HG03175 (cell line): ENCODE results near the gene SLCO3A1.

Experiments used
- ATAC-seq: cut with Tn5 transposase; IDR thresholded peaks from one replicate; pipeline ENCODE4 v1.9.1; 2021; ENCODE audit warnings: mild to moderate bottlenecking, moderate library complexity; ENCODE audit not compliant: unreplicated experiment

The SLCO3A1 gene

DNA sequence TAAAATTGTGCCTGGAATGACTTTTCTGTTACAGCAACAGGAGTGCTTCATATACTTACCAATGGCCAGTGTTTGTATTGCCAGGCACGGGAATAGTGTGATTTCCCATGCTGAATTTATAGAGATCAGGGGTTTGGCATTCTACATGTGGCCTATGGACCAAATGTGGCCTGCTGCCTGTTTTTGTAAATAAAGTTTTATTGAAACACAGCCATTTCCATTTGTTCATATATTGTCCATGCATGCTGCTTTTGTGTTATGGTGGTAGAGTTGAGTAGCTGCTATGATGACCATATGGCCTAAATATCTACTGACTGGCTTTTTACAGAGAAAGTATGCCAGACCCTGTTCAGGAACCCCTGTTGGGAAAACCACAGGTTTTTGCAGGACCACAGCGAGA, 55.6 kb downstream of the SLCO3A1 start:
- ATAC-seq: no peak

DNA sequence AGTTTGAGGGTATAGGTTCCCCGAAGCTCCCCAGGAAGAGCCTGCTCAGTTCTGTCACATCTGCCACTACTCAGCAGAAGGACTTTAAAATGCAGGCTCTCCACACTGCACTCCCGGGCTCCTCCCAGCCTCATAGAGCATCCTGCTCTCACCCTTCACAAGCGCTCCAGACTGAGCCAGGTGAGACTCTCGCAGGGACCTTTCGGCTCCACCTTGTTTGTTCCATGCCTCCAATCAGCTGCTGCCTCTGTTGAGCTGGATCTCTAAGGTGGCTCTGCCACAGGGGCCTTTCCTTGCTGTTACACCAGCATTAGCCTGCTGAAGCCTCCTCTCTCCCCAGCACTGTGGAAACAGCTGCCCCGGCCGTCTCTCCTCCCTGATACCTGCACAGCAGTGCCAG, 56.1 kb downstream of the SLCO3A1 start:
- no peak for ATAC-seq

GRCh38 chr15:91911844-91912243, 58.3 kb downstream of the SLCO3A1 start:
- no peak for ATAC-seq

DNA sequence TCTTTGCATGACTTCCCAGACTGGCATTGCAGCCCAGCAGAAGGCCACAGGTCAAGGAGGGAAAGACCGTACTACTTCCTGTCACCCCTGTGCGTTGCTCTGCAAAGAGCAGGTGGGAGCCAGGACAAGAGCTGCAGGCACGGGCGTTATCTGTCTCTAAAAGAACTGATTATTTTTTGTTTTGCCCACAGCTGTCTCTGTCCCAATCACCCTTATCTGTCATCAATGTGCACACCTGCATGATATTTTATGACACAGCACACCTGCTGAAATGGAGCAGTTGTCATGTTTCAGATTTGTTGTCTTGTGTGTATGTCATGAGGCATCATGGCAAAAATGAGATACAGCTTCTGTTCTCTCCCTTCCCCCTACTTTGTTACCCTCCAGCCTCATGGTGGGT, 58.8 kb downstream of the SLCO3A1 start:
- ATAC-seq: no peak

DNA sequence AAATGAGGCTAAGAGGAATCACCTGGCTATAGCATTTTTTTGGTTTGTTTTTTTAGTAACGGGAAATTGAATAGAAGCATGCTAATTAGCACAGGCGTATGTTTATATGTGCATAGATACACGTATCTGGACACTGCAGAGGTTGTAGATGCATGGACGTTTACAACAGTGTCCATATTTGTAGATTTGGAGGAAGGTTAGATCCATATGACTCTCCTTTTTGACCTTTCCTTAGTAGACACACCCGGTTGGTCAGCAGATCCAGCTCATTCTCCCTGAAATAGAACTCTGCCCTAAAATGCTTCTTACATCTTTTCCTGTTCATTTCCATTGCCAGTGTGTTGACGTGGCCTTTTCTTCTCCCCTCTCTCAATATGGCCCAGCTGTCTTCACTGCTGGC, 60.1 kb downstream of the SLCO3A1 start:
- no peak for ATAC-seq

- no peak for ATAC-seq
Measured at GRCh38 chr15:91915576-91915975, 62.1 kb downstream of the SLCO3A1 start.

DNA sequence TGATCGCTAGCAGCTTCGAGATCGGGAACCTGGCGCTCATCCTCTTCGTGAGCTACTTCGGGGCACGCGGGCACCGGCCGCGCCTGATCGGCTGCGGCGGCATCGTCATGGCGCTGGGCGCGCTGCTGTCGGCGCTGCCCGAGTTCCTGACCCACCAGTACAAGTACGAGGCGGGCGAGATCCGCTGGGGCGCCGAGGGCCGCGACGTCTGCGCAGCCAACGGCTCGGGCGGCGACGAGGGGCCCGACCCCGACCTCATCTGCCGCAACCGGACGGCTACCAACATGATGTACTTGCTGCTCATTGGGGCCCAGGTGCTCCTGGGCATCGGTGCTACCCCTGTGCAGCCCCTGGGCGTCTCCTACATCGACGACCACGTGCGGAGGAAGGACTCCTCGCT, 62.5 kb downstream of the SLCO3A1 start:
- no peak for ATAC-seq

DNA sequence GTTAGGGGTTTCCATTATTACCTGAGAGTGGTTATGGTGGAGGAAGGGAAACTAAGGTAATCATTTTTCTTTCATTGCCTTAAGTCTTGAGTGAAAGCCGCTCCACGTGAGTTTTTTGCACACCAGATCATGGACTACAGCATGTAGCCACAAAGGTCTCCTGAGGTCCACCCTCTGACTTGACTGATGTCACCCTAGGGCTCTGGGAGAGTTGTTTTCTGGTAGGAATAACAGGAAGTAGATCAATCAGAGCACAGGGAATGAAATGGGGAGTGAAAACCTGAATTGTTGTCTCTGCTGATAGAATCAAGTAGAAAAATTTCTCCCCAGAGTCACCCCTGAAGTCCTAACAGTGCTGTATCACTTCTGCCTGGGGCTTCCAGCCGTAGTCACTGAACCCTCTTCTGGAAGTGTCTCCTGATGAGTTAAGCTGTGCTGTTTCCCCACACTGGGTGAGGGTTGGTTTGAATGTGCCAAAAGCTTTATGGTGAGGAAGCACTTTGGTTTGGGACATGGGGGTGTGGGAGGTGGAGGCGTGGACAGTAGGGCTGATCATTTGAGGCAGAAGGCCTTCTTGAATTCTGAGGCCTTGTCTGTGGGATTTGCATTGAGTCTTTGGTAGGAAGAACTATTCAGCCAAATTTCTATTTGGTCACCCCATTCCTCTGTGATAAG, 64.3 kb downstream of the SLCO3A1 start:
- no peak for ATAC-seq

GRCh38 chr15:91919014-91919534, 65.6 kb downstream of the SLCO3A1 start:
- ATAC-seq: no peak

- ATAC-seq: no peak
Measured at GRCh38 chr15:91921188-91921842, 67.8 kb downstream of the SLCO3A1 start.

- no peak for ATAC-seq
Measured at GRCh38 chr15:91921843-91922198, 68.3 kb downstream of the SLCO3A1 start.

DNA sequence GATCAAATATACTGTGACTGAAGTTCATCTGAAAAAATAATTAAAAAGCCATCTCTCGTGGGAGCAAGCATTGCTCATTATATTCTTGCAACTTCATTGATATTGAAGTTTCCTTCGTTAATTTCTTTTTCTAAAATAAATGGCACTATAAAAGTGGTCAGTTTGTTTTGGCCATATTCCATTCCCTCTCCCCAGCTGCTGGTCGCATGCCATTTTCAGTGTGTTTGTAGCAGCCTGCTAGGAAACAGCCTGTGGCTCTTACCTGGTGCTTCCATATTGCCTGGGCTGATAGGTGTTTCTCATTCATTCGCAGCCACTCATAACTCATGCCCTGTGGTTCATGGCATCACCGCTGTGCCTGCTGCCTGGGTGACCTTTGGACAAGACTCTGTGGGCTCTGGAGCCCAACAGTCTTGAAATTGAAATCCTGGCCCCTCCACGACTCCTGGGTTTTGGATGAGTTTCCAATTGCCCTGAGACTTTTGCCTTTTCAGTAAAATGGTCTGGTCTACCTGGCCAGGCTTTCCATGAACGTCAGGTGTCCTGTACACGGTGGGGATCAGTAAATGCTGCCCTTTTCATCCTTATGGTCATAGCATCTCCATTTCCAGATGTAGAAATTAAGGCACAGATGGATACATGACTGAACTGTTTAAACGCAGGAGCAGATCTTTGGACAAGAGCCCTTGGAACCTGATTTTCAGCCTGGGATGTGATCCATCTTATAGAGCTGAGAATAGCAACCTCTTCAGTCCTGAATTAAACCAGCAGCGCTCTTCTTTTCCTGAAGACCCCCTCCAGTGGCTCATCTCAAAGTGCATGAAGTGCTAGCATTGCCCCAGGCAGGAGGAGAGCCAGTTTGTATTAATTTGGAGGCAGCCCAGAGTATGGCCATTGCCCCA, 69.4 kb downstream of the SLCO3A1 start:
- no peak for ATAC-seq

GRCh38 chr15:91924183-91924582, 70.7 kb downstream of the SLCO3A1 start:
- ATAC-seq: no peak

DNA sequence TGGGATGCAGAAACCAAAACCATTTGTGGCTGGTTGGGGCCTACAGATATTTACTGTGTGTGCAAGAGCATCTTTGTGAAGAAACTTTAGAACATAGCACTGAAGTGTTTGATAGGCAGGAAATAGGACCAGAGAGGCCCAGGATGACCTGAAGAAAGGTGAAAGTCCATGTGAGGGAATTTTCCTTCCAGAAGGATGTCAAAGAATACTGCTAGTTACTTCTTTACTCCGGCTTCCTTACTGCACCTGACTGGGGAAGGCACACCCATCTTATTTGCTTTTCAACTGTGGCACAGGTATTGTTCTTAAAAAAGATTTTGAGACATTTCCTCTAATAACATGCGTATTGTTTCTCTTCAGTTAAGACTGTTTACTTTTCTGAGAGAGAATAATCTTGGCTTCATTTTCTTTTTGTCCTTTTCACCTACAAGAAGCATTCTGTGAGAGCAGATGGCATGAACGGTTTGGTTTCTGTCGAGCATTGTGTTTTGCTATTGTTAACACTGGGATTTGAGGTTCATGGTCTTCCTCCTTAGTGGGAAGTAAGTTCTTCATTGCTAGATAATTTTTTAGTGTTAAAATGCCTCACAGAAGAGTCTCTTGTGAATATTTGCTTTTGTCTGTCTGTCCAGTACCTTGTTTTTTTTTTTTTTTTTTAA, 71.5 kb downstream of the SLCO3A1 start:
- ATAC-seq: no peak

- ATAC-seq: no peak
Measured at GRCh38 chr15:91925794-91926193, 72.3 kb downstream of the SLCO3A1 start.

- no peak for ATAC-seq
Measured at GRCh38 chr15:91926908-91927270, 73.4 kb downstream of the SLCO3A1 start.

DNA sequence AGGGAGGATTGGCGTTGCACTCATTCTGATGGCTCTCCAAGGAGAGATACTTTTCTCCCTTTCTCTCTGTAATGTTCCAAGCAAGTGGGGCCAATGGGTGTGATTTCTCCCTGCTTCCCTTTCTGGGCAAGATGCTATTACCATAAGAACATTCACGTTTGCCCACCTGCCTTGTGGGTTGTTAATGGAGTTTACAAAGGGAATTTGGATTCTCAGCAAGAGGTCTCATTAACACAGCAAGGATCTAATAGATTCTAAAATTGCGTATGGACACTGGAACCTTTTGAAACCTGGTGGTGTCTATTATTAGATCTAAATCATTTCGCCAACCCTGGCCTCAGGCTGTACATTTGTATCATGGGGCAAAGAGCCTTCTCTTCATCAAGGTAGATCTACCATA, 74.1 kb downstream of the SLCO3A1 start:
- ATAC-seq: no peak

DNA sequence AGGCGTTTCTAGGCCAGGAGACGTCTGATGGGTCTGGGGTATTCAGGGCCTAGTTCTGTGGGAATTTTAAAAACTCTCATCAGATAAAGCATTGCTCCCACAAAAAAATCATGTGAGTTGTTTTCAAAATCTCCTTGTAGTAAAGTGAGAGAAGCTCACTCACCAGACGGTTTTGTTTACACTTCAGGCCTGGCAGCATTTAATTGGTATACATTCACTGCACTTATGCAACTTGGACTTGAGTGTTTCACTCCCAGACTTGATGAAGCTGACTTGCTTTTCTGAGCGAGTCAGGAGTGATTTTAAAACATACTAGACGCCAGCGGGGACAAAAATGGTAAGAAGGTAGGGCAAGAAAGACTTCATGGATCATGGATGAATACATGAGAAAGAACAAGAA, 75.2 kb downstream of the SLCO3A1 start:
- ATAC-seq: no peak

DNA sequence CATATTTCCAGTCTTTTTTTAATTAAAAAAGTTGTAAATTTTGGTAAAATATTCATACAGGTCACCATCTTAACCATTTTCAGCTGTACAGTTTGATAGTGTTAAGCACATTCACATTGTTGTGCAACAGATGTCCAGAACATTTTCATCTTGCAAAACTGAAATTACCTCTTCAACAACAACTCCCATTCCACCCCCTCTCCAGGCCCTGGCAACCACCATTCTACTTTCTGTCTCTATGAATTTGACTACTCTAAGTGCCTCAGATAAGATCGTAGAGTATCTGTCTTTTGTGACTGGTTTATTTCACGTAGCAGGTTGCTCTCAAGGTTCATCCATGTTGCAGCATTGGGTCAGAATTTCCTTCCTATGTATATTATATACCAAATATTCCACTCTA, 76.0 kb downstream of the SLCO3A1 start:
- ATAC-seq: no peak

GRCh38 chr15:91930092-91930491, 76.6 kb downstream of the SLCO3A1 start:
- ATAC-seq: no peak

GRCh38 chr15:91936182-91936775, 82.8 kb downstream of the SLCO3A1 start:
- ATAC-seq: no peak
